ENCODE data around the gene CUL7.

DNA sequence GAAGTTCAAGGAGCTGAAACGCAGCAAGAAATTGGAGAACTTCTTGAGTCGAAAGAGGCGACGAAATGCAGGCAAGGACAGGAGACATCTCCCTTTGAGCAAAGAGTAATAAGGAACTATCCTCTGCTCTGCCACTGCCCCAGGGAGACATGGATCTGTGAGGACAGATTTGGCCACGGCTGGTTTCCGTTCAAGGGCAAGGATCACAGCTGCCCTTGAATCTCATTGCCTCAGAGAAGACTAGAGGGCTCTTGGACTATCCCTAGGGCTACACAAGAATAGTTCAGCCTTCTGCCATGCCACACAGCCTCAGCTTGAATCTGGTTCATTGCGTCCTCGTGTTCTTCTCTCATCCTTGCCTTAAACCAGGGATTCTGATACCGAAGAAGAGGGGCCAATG is 24.5 kb downstream of the CUL7 start:
- TF ChIP-seq, protein P1, sequence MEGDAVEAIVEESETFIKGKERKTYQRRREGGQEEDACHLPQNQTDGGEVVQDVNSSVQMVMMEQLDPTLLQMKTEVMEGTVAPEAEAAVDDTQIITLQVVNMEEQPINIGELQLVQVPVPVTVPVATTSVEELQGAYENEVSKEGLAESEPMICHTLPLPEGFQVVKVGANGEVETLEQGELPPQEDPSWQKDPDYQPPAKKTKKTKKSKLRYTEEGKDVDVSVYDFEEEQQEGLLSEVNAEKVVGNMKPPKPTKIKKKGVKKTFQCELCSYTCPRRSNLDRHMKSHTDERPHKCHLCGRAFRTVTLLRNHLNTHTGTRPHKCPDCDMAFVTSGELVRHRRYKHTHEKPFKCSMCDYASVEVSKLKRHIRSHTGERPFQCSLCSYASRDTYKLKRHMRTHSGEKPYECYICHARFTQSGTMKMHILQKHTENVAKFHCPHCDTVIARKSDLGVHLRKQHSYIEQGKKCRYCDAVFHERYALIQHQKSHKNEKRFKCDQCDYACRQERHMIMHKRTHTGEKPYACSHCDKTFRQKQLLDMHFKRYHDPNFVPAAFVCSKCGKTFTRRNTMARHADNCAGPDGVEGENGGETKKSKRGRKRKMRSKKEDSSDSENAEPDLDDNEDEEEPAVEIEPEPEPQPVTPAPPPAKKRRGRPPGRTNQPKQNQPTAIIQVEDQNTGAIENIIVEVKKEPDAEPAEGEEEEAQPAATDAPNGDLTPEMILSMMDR (IDR thresholded peaks at IDR 0.05) = no peak
- TF ChIP-seq POLR2A (IDR thresholded peaks at IDR 0.05) = no peak

All from body of pancreas (tissue), 4 donors.